GM12878 (cell line): ENCODE measurements around the gene NEK2. TPM values are rescaled to one million over a fixed set of nuclear protein-coding genes. Genes with fewer than 3 reads are reported as not detected.

ENCODE experiments used
- BCL11A ChIP-seq: IDR thresholded peaks from 2 replicates; pipeline ENCODE4 v1.6.1; 2011; ENCODE audit warnings: low read depth, low read length
- BCL3 ChIP-seq: IDR thresholded peaks from 2 replicates; pipeline ENCODE4 v1.6.1; 2011; ENCODE audit warnings: borderline replicate concordance, low read depth, mild to moderate bottlenecking, moderate library complexity, low read length; ENCODE audit not compliant: insufficient read depth, poor library complexity, severe bottlenecking
- BRCA1 ChIP-seq: IDR thresholded peaks from 2 replicates; pipeline ENCODE4 v1.6.1; 2011; ENCODE audit warnings: low read depth, low read length, improper control_type of control experiment
- CHD2 ChIP-seq: IDR thresholded peaks from 2 replicates; pipeline ENCODE4 v1.6.1; 2011; ENCODE audit warnings: low read depth, low read length, improper control_type of control experiment, borderline replicate concordance
- EGR1 ChIP-seq, 2 experiments: IDR thresholded peaks; 1 replicate in 1 of 2; 2 replicates in 1 of 2; pipeline ENCODE4 v1.6.1; 2011 to 2012; ENCODE audit warnings: low read depth in 2 of 2, low read length in 2 of 2, borderline replicate concordance in 1 of 2, mild to moderate bottlenecking in 1 of 2, moderate library complexity in 1 of 2
- ETV6 ChIP-seq, 2 experiments: fragments of 450-650 bp in 1 of 2; IDR thresholded peaks in 1 of 2; conservative IDR thresholded peaks in 1 of 2; 2 replicates each; pipeline ENCODE4 v1.6.1; 2014; ENCODE audit warnings: antibody characterized with exemption in 1 of 2, borderline replicate concordance in 1 of 2, low read depth in 1 of 2, mild to moderate bottlenecking in 1 of 2, moderate library complexity in 1 of 2
- EZH2 ChIP-seq: IDR thresholded peaks from 2 replicates; pipeline ENCODE4 v1.6.1; 2012; ENCODE audit warnings: low read depth, mild to moderate bottlenecking, control low read depth, inconsistent platforms, low read length, borderline replicate concordance; ENCODE audit not compliant: control insufficient read depth
- HDAC2 ChIP-seq: fragments of 200-600 bp; sonication (generic); IDR thresholded peaks from 2 replicates; pipeline ENCODE4 v1.6.1; 2017
- IKZF1 ChIP-seq: fragments of 450-650 bp; conservative IDR thresholded peaks from 2 replicates; pipeline ENCODE4 v1.6.1; 2017; ENCODE audit warnings: antibody characterized with exemption, mild to moderate bottlenecking
- IKZF2 ChIP-seq, 2 experiments: fragments of 450-650 bp; IDR thresholded peaks; 2 replicates each; pipeline ENCODE4 v1.6.1; 2017; ENCODE audit warnings: mild to moderate bottlenecking in 2 of 2, moderate library complexity in 2 of 2
- IRF4 ChIP-seq: IDR thresholded peaks from 2 replicates; pipeline ENCODE4 v1.6.1; 2011; ENCODE audit warnings: low read depth, low read length
- JUND ChIP-seq: IDR thresholded peaks from 2 replicates; pipeline ENCODE4 v1.6.1; 2012; ENCODE audit warnings: low read depth, mild to moderate bottlenecking, low read length, improper control_type of control experiment, moderate library complexity
- MAX ChIP-seq: IDR thresholded peaks from 2 replicates; pipeline ENCODE4 v1.6.1; 2012; ENCODE audit warnings: low read depth, low read length, improper control_type of control experiment
- MXI1 ChIP-seq: fragments of 150-350 bp; IDR thresholded peaks from 2 replicates; pipeline ENCODE4 v1.6.1; 2011; ENCODE audit warnings: low read depth, mild to moderate bottlenecking, inconsistent platforms, low read length, improper control_type of control experiment
- NFIC ChIP-seq: IDR thresholded peaks from 2 replicates; pipeline ENCODE4 v1.6.1; 2012; ENCODE audit warnings: low read depth, mild to moderate bottlenecking, inconsistent platforms, low read length, moderate library complexity
- POLR2AphosphoS2 ChIP-seq: IDR thresholded peaks from 2 replicates; pipeline ENCODE4 v1.6.1; 2011; ENCODE audit warnings: low read depth, mild to moderate bottlenecking, low read length, improper control_type of control experiment, moderate library complexity
- POU2F2 ChIP-seq: IDR thresholded peaks from 3 replicates; pipeline ENCODE4 v1.6.1; 2011; ENCODE audit warnings: low read depth, mild to moderate bottlenecking, low read length, borderline replicate concordance
- SIN3A ChIP-seq: IDR thresholded peaks from 2 replicates; pipeline ENCODE4 v1.6.1; 2012; ENCODE audit warnings: low read depth, low read length, improper control_type of control experiment
- SIX5 ChIP-seq: IDR thresholded peaks from 2 replicates; pipeline ENCODE4 v1.6.1; 2011; ENCODE audit warnings: mild to moderate bottlenecking, low read depth, low read length, moderate library complexity; ENCODE audit not compliant: severe bottlenecking
- SKIL ChIP-seq: fragments of 450-650 bp; IDR thresholded peaks from 2 replicates; pipeline ENCODE4 v1.6.1; 2017; ENCODE audit warnings: mild to moderate bottlenecking, low read depth, inconsistent platforms; ENCODE audit not compliant: poor library complexity, severe bottlenecking
- SRF ChIP-seq, 2 experiments: IDR thresholded peaks; 2 replicates each; pipeline ENCODE4 v1.6.1; 2011; ENCODE audit warnings: low read depth in 2 of 2, low read length in 2 of 2, mild to moderate bottlenecking in 1 of 2, moderate library complexity in 1 of 2
- TAF1 ChIP-seq: IDR thresholded peaks from 2 replicates; pipeline ENCODE4 v1.6.1; 2011; ENCODE audit warnings: mild to moderate bottlenecking, low read depth, low read length, borderline replicate concordance
- TCF12 ChIP-seq: IDR thresholded peaks from 2 replicates; pipeline ENCODE4 v1.6.1; 2011; ENCODE audit warnings: low read depth, mild to moderate bottlenecking, low read length
- TCF3 ChIP-seq: IDR thresholded peaks from 2 replicates; pipeline ENCODE4 v1.6.1; 2012; ENCODE audit warnings: low read depth, mild to moderate bottlenecking, low read length, borderline replicate concordance; ENCODE audit not compliant: insufficient read depth
- USF1 ChIP-seq: IDR thresholded peaks from 2 replicates; pipeline ENCODE4 v1.6.1; 2011; ENCODE audit warnings: borderline replicate concordance, low read depth, mild to moderate bottlenecking, moderate library complexity, mixed read lengths, low read length; ENCODE audit not compliant: insufficient read depth; ENCODE audit errors: extremely low read length
- polyA plus RNA-seq, 11 experiments: library from polyadenylated mRNA; depleted of rRNA in 4 of 11; unstranded in 6 of 11; stranded (reverse) in 5 of 11; fragments of >200 nt; fragmentation: Nextera tagmentation in 4 of 11; fragmentation: Illumina TruSeq in 1 of 11; extraction: Ambion mirVana in 4 of 11; extraction: Trizol in 1 of 11; gene quantifications; 1 replicate in 1 of 11; 2 replicates in 10 of 11; pipeline versions ENCODE4 v1.2.1 to v1.2.3, GENCODE V29; 2011 to 2016; ENCODE audit warnings: inconsistent platforms in 2 of 11, missing spikeins in 2 of 11, low read depth in 1 of 11
- total RNA-seq, 4 experiments: library from RNA; depleted of rRNA in 3 of 4; stranded (reverse); fragments of >200 nt in 3 of 4; fragmentation: Illumina TruSeq in 1 of 4; extraction: Trizol in 1 of 4; gene quantifications; 2 replicates each; pipeline versions ENCODE4 v1.2.1 to v1.2.3, GENCODE V29; 2013 to 2021

Gene NEK2
- total and polyA plus RNA-seq, 10 of the 15 experiments (the other 5 are each of a cell fraction or from before 2014, with no cell fraction given): 16.7 to 49.7 (median 36.9) TPM

GRCh38 chr1:211695135-211695816 is 19.9 kb upstream of the NEK2 start (continued):
- TF ChIP-seq USF1 (peak; percentile 15), BCL3 (peak; percentile 38), SIN3A (no peak), CHD2 (peak; percentile 33; the same call in 1 of the 2 replicates), SRF (IDR thresholded peaks at IDR 0.05; ENCODE audit: low read depth in 2 of 2, low read length in 2 of 2) (peak; percentile 33 to 80; a peak in 3 of 4 replicates), NFIC (peak; percentile 86), TAF1 (0 out of 2 replicates have a peak, but pooled peaks have one; percentile 19), MAX (peak; percentile 66; the same call in 1 of the 2 replicates), MXI1 (peak; percentile 43), SIX5 (no peak), ETV6 (conservative IDR thresholded peaks at IDR 0.05 in 1 of 2, IDR thresholded peaks at IDR 0.05 in 1 of 2; ENCODE audit: borderline replicate concordance in 1 of 2, low read depth in 1 of 2) (peak in 1 of 2 experiments; percentile 83; a peak in 2 of 4 replicates), TCF3 (0 out of 2 replicates have a peak, but pooled peaks have one; percentile 17), IKZF1 (peak; percentile 89), TCF12 (peak; percentile 83; the same call in 1 of the 2 replicates), POU2F2 (peak; percentile 65; the same call in 1 of the 3 replicates), BRCA1 (no peak), HDAC2 (no peak), JUND (no peak), IRF4 (peak; percentile 55; the same call in 1 of the 2 replicates), IKZF2 (IDR thresholded peaks at IDR 0.05) (peak; percentile 86 to 87), POLR2AphosphoS2 (no peak), EZH2 (peak; percentile 73; the same call in 1 of the 2 replicates), SKIL (peak; percentile 91), BCL11A (peak; percentile 63; the same call in 1 of the 2 replicates), EGR1 (IDR thresholded peaks at IDR 0.05; ENCODE audit: borderline replicate concordance in 1 of 2, low read depth in 2 of 2, low read length in 2 of 2) (peak in 1 of 2 experiments; percentile 69; a peak in 2 of 3 replicates)
